ENCODE measurements around the gene MAB21L1.

GRCh38 chr13:35471706-35472322 is 4.7 kb downstream of the MAB21L1 start:
- TF ChIP-seq, protein P1, sequence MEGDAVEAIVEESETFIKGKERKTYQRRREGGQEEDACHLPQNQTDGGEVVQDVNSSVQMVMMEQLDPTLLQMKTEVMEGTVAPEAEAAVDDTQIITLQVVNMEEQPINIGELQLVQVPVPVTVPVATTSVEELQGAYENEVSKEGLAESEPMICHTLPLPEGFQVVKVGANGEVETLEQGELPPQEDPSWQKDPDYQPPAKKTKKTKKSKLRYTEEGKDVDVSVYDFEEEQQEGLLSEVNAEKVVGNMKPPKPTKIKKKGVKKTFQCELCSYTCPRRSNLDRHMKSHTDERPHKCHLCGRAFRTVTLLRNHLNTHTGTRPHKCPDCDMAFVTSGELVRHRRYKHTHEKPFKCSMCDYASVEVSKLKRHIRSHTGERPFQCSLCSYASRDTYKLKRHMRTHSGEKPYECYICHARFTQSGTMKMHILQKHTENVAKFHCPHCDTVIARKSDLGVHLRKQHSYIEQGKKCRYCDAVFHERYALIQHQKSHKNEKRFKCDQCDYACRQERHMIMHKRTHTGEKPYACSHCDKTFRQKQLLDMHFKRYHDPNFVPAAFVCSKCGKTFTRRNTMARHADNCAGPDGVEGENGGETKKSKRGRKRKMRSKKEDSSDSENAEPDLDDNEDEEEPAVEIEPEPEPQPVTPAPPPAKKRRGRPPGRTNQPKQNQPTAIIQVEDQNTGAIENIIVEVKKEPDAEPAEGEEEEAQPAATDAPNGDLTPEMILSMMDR (IDR thresholded peaks at IDR 0.05): no peak
- no peak for TF ChIP-seq POLR2AphosphoS5 (IDR thresholded peaks at IDR 0.05; ENCODE audit: low read depth, low read length)

Measured in Panc1 (cell line).